HCT116 (cell line): Measurements from ENCODE around the gene ACER3.

Experiments
- EGR1 ChIP-seq: IDR thresholded peaks from 2 replicates; pipeline ENCODE4 v1.6.1; 2012; ENCODE audit warnings: low read depth
- EZH2 ChIP-seq: fragments of 200-600 bp; sonication (generic); IDR thresholded peaks from 2 replicates; pipeline ENCODE4 v1.6.1; 2017; ENCODE audit warnings: antibody characterized with exemption, mixed run types
- POLR2A ChIP-seq: IDR thresholded peaks from 2 replicates; pipeline ENCODE4 v1.7.0; 2011; ENCODE audit warnings: borderline replicate concordance; ENCODE audit not compliant: insufficient read depth, insufficient read length; ENCODE audit errors: extremely low read depth
- POLR2AphosphoS5 ChIP-seq: IDR thresholded peaks from 2 replicates; pipeline ENCODE4 v1.6.1; 2011; ENCODE audit warnings: mild to moderate bottlenecking, low read depth, low read length, moderate library complexity
- RAD21 ChIP-seq: IDR thresholded peaks from 2 replicates; pipeline ENCODE4 v1.6.1; 2012; ENCODE audit warnings: low read depth, mild to moderate bottlenecking
- REST ChIP-seq: IDR thresholded peaks from 2 replicates; pipeline ENCODE4 v1.6.1; 2012; ENCODE audit warnings: low read depth
- SIN3A ChIP-seq: IDR thresholded peaks from 2 replicates; pipeline ENCODE4 v1.6.1; 2012; ENCODE audit warnings: low read depth
- YY1 ChIP-seq: IDR thresholded peaks from 2 replicates; pipeline ENCODE4 v1.6.1; 2011; ENCODE audit warnings: low read length, low read depth, moderate library complexity, mild to moderate bottlenecking; ENCODE audit not compliant: insufficient replicate concordance; ENCODE audit errors: extremely low read depth
- TF ChIP-seq, protein P1 (sequence below), 3 experiments: fragments of 200-600 bp in 1 of 3; sonication (generic) in 1 of 3; IDR thresholded peaks in 2 of 3; conservative IDR thresholded peaks in 1 of 3; 2 replicates each; pipeline ENCODE4 v1.5.1; 2012 to 2017; ENCODE audit warnings: low read depth in 2 of 3, low read length in 2 of 3, antibody characterized with exemption in 1 of 3, borderline replicate concordance in 1 of 3, control low read depth in 1 of 3, mild to moderate bottlenecking in 1 of 3, mixed read lengths in 1 of 3, mixed run types in 1 of 3, moderate library complexity in 1 of 3; ENCODE audit not compliant: insufficient read depth in 1 of 3
- TF ChIP-seq, protein P2 (sequence below): IDR thresholded peaks from 2 replicates; pipeline ENCODE4 v1.6.1; 2012

DNA sequence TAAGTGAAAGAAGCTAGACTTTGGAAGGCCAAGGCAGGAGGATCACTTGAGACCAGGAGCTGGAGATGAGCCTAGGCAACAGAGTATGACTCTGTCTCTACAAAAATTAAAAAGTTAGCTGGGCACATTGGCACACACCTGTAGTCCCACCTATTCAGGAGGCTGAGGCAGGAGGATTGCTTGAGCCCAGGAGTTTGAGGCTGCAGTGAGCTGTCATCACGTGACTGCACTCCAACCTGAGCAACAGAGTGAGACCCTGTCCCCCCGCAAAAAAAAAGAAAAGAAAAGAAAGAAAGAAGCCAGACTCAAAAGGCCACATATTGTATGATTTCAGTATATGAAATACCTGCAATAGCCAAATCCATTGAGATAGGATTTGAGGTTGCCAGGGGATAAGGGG lies 198.2 kb downstream of the ACER3 start:
- TF ChIP-seq, protein P1, sequence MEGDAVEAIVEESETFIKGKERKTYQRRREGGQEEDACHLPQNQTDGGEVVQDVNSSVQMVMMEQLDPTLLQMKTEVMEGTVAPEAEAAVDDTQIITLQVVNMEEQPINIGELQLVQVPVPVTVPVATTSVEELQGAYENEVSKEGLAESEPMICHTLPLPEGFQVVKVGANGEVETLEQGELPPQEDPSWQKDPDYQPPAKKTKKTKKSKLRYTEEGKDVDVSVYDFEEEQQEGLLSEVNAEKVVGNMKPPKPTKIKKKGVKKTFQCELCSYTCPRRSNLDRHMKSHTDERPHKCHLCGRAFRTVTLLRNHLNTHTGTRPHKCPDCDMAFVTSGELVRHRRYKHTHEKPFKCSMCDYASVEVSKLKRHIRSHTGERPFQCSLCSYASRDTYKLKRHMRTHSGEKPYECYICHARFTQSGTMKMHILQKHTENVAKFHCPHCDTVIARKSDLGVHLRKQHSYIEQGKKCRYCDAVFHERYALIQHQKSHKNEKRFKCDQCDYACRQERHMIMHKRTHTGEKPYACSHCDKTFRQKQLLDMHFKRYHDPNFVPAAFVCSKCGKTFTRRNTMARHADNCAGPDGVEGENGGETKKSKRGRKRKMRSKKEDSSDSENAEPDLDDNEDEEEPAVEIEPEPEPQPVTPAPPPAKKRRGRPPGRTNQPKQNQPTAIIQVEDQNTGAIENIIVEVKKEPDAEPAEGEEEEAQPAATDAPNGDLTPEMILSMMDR (IDR thresholded peaks at IDR 0.05 in 2 of 3, conservative IDR thresholded peaks at IDR 0.05 in 1 of 3; ENCODE audit: borderline replicate concordance in 1 of 3, insufficient read depth in 1 of 3, low read depth in 2 of 3, low read length in 2 of 3), result no peak
- no peak for TF ChIP-seq POLR2A
- TF ChIP-seq EZH2, result no peak
- no peak for TF ChIP-seq POLR2AphosphoS5
- no peak for TF ChIP-seq EGR1
- TF ChIP-seq SIN3A, result no peak
- TF ChIP-seq RAD21, result no peak
- TF ChIP-seq YY1, result no peak
- no peak for TF ChIP-seq REST
- TF ChIP-seq, protein P2, sequence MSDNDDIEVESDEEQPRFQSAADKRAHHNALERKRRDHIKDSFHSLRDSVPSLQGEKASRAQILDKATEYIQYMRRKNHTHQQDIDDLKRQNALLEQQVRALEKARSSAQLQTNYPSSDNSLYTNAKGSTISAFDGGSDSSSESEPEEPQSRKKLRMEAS, result no peak
